ENCODE data around the gene SLC9A5.

The SLC9A5 gene, protein sequence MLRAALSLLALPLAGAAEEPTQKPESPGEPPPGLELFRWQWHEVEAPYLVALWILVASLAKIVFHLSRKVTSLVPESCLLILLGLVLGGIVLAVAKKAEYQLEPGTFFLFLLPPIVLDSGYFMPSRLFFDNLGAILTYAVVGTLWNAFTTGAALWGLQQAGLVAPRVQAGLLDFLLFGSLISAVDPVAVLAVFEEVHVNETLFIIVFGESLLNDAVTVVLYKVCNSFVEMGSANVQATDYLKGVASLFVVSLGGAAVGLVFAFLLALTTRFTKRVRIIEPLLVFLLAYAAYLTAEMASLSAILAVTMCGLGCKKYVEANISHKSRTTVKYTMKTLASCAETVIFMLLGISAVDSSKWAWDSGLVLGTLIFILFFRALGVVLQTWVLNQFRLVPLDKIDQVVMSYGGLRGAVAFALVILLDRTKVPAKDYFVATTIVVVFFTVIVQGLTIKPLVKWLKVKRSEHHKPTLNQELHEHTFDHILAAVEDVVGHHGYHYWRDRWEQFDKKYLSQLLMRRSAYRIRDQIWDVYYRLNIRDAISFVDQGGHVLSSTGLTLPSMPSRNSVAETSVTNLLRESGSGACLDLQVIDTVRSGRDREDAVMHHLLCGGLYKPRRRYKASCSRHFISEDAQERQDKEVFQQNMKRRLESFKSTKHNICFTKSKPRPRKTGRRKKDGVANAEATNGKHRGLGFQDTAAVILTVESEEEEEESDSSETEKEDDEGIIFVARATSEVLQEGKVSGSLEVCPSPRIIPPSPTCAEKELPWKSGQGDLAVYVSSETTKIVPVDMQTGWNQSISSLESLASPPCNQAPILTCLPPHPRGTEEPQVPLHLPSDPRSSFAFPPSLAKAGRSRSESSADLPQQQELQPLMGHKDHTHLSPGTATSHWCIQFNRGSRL

DNA sequence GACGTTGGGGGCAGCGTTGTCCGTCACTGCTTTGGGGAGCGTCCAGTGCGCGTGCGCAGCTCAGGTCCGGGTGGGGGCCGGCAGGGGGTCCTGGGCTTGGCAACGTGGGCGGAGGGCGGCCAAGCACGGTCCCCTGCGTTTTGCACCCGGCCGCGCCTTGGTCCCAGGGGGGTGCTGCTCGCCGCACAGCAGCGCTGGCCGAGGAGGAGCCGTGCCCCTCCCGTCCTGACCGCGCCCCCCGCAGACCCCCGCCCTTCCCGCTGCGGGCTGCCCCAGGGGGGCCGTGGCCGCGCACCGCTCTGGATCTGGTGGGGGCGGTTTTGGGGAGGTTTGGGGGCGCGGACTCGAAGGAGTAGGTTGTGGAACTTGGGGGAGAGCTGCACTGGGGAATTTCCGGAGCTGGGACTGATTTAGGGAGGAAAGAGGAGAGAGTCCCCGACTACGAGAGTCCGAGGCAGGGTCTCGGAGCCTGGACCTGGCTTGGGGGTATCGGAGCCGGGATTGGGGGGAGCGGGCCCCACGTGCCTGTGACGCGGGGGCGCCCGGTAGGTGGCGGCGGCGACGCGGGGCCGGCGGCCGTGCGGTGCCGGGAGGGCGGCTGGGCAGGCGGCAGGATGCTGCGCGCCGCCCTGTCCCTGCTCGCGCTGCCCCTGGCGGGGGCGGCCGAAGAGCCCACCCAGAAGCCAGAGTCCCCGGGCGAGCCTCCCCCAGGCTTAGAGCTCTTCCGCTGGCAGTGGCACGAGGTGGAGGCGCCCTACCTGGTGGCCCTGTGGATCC, at the start of gene SLC9A5:
TSS of gene SLC9A5 (plus strand) at position 579 of the 777 bp plus-strand sequence. CDS start at position 615, 36 bp downstream.
- DNase-seq = no peak

DNA sequence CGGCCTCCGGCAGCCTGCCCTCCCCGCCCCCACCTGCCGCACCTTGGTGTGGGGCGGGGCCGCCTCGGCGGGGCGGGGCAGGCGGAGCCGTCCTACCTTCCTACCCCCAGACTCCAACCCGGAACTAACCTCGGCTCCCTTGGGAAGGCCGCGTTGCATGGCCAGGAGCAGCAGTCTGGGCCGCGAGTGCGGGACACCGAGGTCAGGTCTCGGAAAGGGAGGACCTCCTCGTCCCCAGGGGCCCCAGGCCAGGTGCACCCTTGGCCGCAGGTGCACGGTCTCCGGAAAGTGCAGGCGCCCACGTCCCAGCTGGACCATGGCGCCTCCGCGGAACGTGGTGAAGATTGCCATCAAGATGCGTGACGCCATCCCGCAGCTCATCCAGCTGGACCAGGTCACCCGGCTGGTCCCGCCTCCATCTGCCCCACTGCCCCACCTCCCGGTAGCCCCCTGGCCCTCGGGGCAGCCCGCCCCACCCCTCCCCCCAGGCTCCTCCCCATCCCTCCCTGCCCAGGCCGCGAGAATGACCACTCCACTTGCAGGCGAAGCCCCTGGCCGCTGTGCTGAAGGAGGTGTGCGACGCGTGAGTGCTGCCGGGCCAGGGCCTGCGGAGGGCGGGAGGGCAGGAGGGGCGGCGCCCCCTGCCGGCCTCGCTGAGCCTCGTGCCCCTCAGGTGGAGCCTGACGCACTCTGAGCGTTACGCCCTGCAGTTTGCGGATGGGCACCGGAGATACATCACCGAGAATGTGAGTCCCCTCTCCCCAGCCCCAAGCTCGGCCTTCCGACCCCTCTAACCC, 49.6 kb upstream of the SLC9A5 start, which contains the start of gene ELMO3:
TSS of gene ELMO3 (plus strand) at position 121 of the 797 bp plus-strand sequence. CDS start at position 317, 196 bp downstream.
- DNase-seq = no peak

DNA sequence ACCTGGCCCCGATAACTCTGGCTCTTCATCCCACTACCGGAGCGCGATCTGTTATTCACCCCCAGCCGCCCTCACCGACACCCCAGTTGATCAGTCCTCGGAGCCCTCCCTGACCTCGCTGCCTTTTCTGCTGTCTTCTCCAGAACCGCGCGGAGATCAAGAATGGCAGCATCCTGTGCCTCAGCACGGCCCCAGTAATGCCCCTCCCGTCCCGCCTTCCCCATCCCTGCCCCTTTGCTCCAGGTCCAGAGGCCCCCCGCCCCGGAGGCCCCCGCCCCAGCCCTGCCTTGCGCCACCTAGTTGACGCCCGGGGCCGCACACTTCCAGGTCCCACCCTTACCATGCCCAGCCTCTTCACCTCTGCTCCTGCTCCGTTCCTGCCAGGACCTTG, 49.0 kb upstream of the SLC9A5 start:
- no peak for DNase-seq

DNA sequence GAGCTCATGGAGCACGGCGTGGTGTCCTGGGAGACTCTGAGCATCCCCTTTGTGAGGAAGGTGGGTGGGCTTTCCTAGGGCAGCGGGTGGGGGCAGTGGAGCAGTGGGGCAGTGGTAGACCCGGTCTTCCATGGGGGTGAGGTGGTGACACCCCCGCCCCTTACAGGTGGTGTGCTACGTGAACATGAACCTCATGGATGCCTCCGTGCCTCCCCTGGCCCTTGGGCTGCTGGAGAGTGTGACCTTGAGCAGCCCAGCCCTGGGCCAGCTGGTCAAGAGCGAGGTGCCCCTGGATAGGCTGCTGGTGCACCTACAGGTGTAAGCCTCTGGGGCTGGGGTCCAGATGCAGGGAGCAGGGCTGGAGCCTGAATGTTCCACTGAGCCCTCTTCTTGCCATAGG, 48.3 kb upstream of the SLC9A5 start:
- DNase-seq = no peak

DNA sequence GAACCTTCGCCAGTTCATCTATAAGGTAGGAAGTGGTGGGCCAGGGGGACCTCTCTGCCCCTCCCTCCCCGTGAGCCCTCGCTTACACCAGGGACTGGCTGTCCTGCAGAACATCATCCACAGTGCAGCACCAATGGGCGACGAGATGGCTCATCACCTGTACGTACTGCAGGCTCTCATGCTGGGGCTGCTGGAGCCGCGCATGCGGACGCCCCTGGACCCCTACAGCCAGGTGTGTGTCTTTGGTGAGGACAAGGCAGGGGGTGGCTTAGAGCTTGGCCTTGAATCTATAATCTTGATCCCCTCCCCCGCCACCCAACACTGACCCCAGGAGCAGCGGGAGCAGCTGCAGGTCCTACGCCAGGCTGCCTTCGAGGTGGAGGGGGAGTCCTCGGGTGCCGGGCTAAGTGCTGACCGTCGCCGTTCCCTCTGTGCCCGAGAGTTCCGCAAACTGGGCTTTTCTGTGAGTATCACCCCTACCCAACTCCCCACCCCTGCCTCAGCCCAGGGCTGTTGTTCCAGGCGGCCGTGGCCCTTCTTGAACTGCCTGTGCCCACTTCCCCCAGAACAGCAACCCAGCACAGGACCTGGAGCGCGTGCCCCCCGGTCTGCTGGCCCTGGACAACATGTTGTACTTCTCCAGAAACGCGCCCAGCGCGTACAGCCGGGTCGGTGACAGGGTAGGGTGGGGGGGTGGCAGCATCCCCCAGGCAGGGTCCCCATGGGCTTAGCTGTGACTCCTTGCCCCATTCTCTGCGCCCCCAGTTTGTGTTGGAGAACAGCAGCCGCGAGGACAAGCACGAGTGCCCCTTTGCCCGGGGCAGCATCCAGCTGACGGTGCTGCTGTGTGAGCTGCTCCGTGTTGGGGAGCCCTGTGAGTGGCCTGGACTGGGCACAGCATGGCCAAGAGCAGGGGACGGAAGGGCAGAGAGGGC, 47.1 kb upstream of the SLC9A5 start:
- no peak for DNase-seq

DNA sequence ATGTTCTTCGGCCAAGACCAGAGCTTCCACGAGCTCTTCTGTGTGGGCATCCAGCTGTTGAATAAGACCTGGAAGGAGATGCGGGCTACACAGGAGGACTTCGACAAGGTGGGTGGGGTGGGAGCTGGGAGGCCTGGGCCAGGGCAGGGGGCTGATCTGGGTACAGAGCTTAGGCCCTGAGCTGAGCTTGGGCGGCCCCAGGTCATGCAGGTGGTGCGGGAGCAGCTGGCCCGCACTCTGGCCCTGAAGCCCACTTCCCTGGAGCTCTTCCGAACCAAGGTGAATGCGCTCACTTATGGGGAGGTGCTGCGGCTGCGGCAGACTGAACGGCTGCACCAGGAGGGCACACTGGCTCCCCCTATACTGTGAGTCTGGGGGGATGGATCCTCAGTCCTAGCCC, 46.4 kb upstream of the SLC9A5 start:
- DNase-seq = no peak

DNA sequence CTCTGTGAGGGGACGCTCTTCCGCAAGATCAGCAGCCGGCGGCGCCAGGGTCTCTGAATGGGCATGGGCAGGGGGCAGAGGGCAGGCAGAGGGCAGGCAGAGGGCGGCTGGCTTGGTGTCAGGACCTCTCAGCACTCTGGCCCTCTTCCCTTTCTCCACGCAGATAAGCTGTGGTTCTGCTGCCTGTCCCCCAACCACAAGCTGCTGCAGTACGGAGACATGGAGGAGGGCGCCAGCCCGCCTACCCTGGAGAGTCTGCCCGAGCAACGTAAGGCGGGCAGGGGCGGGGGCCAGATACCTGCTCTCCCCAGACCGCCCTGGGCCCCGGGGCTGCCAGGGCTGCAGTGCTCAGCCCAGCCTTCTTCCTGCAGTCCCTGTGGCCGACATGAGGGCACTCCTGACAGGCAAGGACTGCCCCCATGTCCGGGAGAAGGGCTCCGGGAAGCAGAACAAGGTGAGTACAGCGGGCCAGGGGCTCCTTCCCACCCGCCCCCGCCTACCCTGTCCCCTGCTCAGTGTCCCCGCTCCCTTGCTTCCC, 45.8 kb upstream of the SLC9A5 start:
- DNase-seq = no peak

DNA sequence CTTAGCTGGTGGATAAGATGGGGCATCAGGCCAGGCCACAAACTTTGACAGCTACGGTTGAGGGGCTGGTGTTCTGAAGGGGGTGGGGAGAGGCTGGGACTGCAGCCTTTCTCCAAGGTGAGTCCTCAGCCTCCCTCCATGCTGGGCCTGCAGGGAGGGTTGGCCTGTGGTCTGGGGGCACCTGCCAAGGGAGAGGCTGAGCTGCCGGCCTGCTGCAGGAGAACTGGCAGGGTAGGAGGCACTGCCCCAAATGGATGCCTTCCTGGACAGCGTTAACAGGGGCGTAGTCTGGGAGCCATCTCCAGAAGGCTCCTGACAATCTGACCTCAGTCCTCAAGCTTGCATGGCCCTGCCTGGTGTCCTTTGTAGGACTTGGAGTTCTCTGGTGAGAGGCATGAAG, 44.7 kb upstream of the SLC9A5 start:
- no peak for DNase-seq

DNA sequence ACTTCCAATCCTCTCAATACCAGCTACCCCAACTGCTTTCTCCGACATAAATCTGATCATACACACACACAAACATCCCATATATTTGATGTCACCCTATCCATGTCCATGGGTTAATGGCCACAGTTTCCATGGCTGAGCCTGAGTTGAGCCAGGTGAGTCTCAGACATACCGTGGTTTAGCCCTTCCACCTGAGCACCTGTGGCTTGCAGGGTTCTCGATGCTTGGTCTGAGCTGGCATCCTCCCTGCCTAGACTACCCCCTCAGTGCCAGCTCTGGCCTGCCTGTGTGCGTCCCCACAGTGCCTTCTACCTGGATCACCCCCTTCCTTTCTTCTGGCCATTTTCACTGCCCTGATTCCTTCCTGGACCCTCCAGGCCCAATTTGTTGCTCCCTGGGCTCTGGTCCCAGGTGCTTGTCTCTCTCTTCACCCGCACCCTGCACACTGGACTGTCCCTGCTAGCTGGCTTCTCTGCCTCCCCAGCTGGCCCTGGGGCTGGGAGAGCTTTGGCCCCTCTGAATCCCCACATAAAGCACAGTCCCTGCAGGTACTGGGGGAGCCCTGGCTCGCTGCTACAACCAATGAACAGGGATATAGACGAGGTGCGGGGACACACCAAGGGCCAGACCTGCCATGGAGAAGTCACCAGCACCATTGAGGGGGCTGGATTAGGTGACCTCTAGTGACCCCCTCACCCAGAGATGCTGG, 42.5 kb upstream of the SLC9A5 start:
- DNase-seq = no peak

DNA sequence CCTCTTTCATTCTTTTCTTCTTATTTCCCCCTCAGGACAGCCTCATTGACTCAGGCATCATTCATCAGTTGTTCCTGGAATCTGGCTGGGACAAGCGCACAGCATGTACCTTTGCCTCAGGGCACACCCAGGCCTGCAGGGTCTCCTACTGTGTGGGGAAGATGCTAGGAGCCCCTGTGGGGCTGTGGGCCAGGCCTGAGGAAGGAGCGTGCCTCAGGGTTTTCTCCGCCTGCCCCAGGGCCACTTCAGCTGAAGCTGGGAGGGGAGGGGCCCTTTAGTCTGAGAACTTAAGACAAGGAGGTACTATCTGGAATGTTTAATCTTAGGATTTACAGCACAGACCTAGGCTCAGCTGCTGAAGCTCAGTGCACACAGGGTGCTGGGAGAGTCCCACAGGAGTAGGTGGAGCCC, 41.9 kb upstream of the SLC9A5 start:
- no peak for DNase-seq

DNA sequence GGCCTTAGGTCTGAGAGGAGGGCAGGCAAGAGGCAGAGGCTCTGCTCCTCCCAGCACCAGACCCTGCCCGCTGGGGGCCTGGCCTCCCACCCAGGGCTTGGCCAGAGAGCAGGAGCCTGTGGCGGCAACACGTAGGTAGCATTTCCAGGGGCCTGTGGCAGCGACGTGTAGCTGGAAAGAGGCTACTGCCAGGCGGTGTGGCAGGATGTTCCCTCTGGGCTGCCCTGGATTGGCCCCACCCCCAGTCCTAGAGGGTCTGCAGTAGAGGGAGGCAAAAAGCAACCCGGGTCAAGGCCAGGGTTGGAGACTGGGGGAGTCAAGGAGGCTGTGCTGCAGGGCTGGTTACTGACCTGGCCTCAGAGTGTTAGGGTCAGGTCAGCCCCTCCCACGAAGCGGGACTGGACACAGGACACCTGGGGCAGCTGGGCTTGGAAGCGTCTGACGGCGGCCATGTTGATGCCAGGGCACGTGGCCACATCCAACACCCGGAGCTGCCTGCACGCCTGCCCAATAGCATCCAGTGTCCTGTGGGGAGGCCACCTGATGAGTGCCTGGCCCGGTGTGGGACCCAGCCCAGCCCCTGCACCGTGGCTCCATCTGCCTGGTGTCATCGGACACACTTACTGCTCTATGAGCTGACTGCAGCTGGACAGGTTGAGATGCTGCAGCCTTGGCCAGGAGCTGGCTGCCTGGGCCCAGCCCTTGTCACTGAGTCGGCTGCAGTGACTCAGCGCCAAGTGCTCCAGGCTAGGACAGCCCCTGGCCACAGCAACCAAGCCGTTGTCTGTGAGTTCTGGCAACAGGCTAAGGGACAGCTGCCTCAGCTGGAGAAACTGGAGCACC, 41.3 kb upstream of the SLC9A5 start:
- peak; percentile 41 for DNase-seq

DNA sequence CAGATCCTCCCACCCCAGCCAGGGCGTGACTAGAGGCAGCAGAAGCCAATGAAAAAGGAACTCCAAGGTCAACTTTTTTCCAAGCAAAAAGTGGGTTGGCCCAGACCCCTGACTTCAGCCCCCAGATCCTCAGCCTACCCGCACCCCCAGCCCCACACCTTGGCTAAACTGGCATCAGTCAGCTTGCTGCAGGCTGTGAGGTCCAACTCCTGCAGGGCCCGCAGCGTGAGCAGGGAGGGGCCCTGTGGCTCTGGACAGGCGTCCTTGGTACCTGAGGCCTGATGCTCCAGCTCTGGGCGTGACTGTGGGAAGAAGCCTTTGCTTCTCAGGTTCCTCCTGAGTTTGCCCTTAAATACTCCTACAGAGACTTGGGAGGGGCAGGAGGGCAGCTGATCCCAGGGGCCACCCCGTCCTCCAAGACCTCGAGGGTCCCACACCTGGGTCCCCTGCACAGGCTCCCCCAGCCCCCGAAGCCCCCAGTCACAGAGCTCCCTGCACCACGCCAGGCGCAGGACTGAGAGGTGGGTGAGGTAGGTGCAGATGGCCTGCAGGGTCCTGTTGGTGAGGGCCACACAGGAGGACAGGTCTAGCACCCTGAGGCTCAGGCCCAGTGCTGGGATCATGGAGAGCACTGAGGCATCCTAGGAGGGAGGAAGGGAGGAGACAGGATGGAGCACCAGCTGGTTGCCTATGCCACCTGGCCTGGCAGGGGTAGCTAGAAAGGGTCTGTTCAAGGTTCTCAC, 40.5 kb upstream of the SLC9A5 start:
- no peak for DNase-seq

DNA sequence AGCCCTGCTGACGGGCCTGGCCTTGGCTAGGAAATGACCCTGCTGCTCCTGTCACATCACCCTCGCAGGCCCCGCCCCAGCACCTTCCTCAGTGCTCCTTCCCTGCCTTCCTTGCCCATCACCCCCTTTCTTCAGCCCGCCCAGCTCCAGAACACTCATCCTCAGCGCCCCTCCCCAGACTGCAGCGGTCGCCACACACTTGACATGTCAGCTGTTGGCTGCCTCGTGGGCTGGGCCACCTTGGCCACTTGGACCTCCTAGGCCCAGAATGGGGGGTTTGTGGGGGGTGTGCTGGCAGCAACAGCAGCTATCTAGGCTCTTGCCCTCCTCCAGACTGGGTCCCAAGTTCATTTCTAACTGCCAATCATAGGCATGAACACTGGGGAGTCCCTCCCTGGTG, 39.2 kb upstream of the SLC9A5 start:
- no peak for DNase-seq

DNA sequence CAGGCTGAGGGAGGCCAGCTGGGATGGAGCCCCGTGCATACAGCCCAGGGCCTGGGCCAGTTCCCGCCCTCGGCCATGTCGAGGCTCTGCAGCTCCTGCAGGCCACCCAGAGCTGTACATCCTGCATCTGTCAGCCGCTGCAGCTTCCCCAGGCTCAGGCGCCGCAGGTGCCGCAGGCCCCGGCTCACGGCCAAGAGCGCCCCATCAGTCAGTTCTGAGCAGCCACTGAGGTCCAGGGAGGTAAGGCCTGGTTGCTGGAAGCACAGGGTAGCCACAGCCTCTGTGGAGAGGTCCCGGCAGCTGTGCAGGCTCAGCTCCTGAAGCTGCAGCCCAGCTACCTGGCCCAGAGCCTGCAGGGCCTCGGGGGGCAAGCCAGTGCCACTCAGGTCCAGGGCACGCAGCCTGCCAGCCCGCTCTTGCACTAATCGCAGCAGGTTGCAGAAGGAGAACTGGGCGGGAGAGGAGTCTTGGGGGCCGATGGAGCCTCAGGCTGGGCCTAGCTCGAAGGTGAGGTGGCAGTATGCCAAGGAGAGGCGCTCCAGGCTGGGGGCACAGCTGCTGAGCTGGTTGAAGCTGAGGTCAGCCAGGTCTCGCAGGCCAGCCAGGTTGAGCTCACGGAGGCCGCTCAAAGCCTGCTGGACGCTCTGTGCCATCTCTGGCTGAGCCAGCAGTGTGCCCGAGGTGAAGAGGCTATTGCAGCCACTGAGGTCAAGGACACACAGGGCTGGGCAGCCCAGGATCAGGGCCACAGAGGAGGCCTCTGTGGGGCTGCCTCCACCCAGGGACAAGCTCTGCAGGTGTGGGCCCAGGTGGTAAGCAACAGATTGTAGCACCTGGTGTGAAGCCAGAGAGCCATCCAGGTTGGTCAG, 38.5 kb upstream of the SLC9A5 start:
- DNase-seq = no peak

DNA sequence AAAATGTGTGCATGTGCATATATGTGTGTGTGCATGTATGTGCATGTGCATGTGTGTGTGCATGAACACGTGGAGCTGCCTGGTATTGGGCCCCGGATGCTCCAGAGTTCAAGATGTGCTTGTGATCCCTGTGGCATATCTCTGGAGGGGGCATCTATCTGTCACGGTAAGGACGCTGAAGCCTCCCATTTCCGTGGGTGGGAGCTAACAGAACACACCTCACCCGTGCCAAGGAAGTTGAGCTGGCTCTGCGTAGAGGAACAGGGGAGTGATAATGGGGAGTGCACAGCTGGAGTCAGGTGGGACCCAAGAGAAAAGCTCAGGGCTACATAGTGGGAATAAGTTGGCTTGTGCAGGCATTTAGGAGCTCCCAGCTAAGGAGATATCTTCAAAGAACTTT, 37.1 kb upstream of the SLC9A5 start:
- DNase-seq = no peak

DNA sequence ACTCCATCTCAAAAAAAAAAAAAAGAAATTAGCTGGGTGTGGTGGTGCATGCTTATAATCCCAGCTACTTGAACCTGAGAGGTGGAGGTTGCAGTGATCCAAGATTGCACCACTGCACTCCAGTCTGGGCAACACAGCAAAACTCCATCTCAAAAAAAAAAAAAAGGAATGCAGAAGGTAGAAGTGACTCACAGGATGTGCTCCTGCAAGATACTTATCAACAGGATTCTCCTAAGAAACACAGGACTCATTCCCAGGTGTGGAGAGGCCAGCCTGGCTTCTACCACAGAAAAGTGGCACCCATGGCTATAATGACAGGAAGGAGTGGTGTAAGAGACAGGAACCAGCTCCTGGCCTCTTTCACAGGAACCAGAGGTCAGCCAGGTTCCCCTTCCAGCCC, 36.0 kb upstream of the SLC9A5 start:
- DNase-seq = no peak

All from hematopoietic multipotent progenitor cell treated with erythropoietin and hydrocortisone succinate and interleukin-3 and kit ligand, for 8 days (in vitro differentiated cells).